ENCODE measurements around the gene RASGRP3.

- TF ChIP-seq CTCF (IDR thresholded peaks at IDR 0.05): no peak
- no peak for TF ChIP-seq MAZ (IDR thresholded peaks at IDR 0.05; ENCODE audit: borderline replicate concordance, low read depth, low read length)
- TF ChIP-seq ELK1 (IDR thresholded peaks at IDR 0.05; ENCODE audit: low read depth, low read length): no peak
- TF ChIP-seq JUNB (IDR thresholded peaks at IDR 0.05): no peak
- TF ChIP-seq CHD2 (IDR thresholded peaks at IDR 0.05; ENCODE audit: low read length, partially characterized antibody): no peak
- TF ChIP-seq FOSL2 (IDR thresholded peaks at IDR 0.05): no peak
- TF ChIP-seq FOSL2 (CRISPR knock-in tag; IDR thresholded peaks at IDR 0.05): no peak
- TF ChIP-seq POLR2A (IDR thresholded peaks at IDR 0.05; ENCODE audit: low read length): no peak
- no peak for TF ChIP-seq HOXA7 (CRISPR knock-in tag; IDR thresholded peaks at IDR 0.05)
- no peak for TF ChIP-seq PHF8 (IDR thresholded peaks at IDR 0.05; ENCODE audit: borderline replicate concordance, low read depth)
- TF ChIP-seq MAFK (IDR thresholded peaks at IDR 0.05; ENCODE audit: partially characterized antibody): no peak
- TF ChIP-seq ZNF302 (CRISPR knock-in tag; IDR thresholded peaks at IDR 0.05): no peak
Observed at GRCh38 chr2:33452545-33452944, 23.9 kb upstream of the RASGRP3 start.
